Measurements from ENCODE around the gene C9orf85.

The C9orf85 gene

GRCh38 chr9:71901695-71902597 is 9.5 kb upstream of the C9orf85 start:
- in situ Hi-C loops (cut with MboI; ENCODE audit: low pct_unique_long_range_greater_than_20kb, low sequenced_read_pairs, unreplicated experiment): no loop called here
- TF ChIP-seq CTCF (IDR thresholded peaks at IDR 0.05; ENCODE audit: extremely low read depth, insufficient read depth, missing control alignments): peak; percentile 26

GRCh38 chr9:71904076-71904475 is 7.4 kb upstream of the C9orf85 start:
- TF ChIP-seq CTCF (IDR thresholded peaks at IDR 0.05; ENCODE audit: extremely low read depth, insufficient read depth, missing control alignments): no peak
- DNase-seq (ENCODE audit: low spot score): no peak
- in situ Hi-C loops (cut with MboI; ENCODE audit: low pct_unique_long_range_greater_than_20kb, low sequenced_read_pairs, unreplicated experiment): no loop called here

More at GRCh38 chr9:71901695-71902597, 9.5 kb upstream of the C9orf85 start:
- no peak for DNase-seq (ENCODE audit: low spot score)

- DNase-seq (ENCODE audit: low spot score): no peak
- in situ Hi-C loops (cut with MboI; ENCODE audit: low pct_unique_long_range_greater_than_20kb, low sequenced_read_pairs, unreplicated experiment): no loop called here
- no peak for TF ChIP-seq CTCF (IDR thresholded peaks at IDR 0.05; ENCODE audit: extremely low read depth, insufficient read depth, missing control alignments)
Measured at GRCh38 chr9:71908825-71909224, 2.6 kb upstream of the C9orf85 start.

- peak; percentile 43 for DNase-seq (ENCODE audit: low spot score)
- in situ Hi-C loops (cut with MboI; ENCODE audit: low pct_unique_long_range_greater_than_20kb, low sequenced_read_pairs, unreplicated experiment): no loop called here
- TF ChIP-seq CTCF (IDR thresholded peaks at IDR 0.05; ENCODE audit: extremely low read depth, insufficient read depth, missing control alignments): no peak
Measured at GRCh38 chr9:71909887-71910649, 1.4 kb upstream of the C9orf85 start.

GRCh38 chr9:71910650-71911060 is 784 bp upstream of the C9orf85 start:
- in situ Hi-C loops (cut with MboI; ENCODE audit: low pct_unique_long_range_greater_than_20kb, low sequenced_read_pairs, unreplicated experiment): no loop called here
- DNase-seq (ENCODE audit: low spot score): no peak
- no peak for TF ChIP-seq CTCF (IDR thresholded peaks at IDR 0.05; ENCODE audit: extremely low read depth, insufficient read depth, missing control alignments)

- no peak for DNase-seq (ENCODE audit: low spot score)
- in situ Hi-C loops (cut with MboI; ENCODE audit: low pct_unique_long_range_greater_than_20kb, low sequenced_read_pairs, unreplicated experiment): no loop called here
Measured at GRCh38 chr9:71911908-71912335, 483 bp downstream of the C9orf85 start.

More at GRCh38 chr9:71911908-71912335, 483 bp downstream of the C9orf85 start:
- TF ChIP-seq CTCF (IDR thresholded peaks at IDR 0.05; ENCODE audit: extremely low read depth, insufficient read depth, missing control alignments): no peak
